ENCODE measurements around the gene TRPM2.
"Not testable (repeated sequence)": the region's sequence is repeated elsewhere in the genome, so short reads cannot be mapped to it uniquely, and the experiment has no call there.

Gene TRPM2

GRCh38 chr21:44398499-44398898 lies 45.1 kb downstream of the TRPM2 start:
- DNase-seq, result no peak

- DNase-seq, result no peak
Measured at GRCh38 chr21:44399151-44399954, 45.9 kb downstream of the TRPM2 start.

GRCh38 chr21:44399955-44400790 lies 46.8 kb downstream of the TRPM2 start:
- no peak for DNase-seq

GRCh38 chr21:44400791-44401385 lies 47.5 kb downstream of the TRPM2 start:
- no peak for DNase-seq

- DNase-seq, result no peak
Measured at GRCh38 chr21:44401386-44402160, 48.2 kb downstream of the TRPM2 start.

GRCh38 chr21:44402323-44403105 lies 49.1 kb downstream of the TRPM2 start:
- DNase-seq, result no peak

- DNase-seq, result no peak
Measured at GRCh38 chr21:44403106-44404020, 49.9 kb downstream of the TRPM2 start.

- not testable (repeated sequence) for DNase-seq
Measured at GRCh38 chr21:44404482-44404881, 51.1 kb downstream of the TRPM2 start.

- DNase-seq, result no peak
Measured at GRCh38 chr21:44405091-44405947, 51.9 kb downstream of the TRPM2 start.

GRCh38 chr21:44405948-44406872 lies 52.8 kb downstream of the TRPM2 start:
- no peak for DNase-seq

GRCh38 chr21:44406953-44407352 lies 53.5 kb downstream of the TRPM2 start:
- DNase-seq, result no peak

GRCh38 chr21:44407493-44407892 lies 54.1 kb downstream of the TRPM2 start:
- peak; percentile 58 for DNase-seq

- DNase-seq, result no peak
Measured at GRCh38 chr21:44408226-44408625, 54.8 kb downstream of the TRPM2 start.

- DNase-seq, result no peak
Measured at GRCh38 chr21:44413566-44414290, 60.3 kb downstream of the TRPM2 start.

- DNase-seq, result no peak
Measured at GRCh38 chr21:44414291-44415072, 61.1 kb downstream of the TRPM2 start.

- DNase-seq, result no peak
Measured at GRCh38 chr21:44415073-44416025, 61.9 kb downstream of the TRPM2 start.
